IgD-negative memory B cell (primary cell): ENCODE data around the gene LYSMD4. TPM values are rescaled to one million over a fixed set of nuclear protein-coding genes. Genes with fewer than 3 reads are reported as not detected.

Source experiments
- polyA plus RNA-seq: library from polyadenylated mRNA; unstranded; fragments of 300-500 nt; fragmentation: Illumina TruSeq; gene quantifications from one replicate; pipeline ENCODE4 v1.2.3, GENCODE V29; 2021

Gene LYSMD4
- polyA plus RNA-seq, 1 donor from 2014 or later, result 3.1 TPM

Other genes starting within 250 kb of the LYSMD4 start
- gene MEF2A, start 167.5 kb downstream of the LYSMD4 start, polyA plus RNA-seq, result 53.9 TPM